ENCODE results near the gene PLA2G4A.

DNA sequence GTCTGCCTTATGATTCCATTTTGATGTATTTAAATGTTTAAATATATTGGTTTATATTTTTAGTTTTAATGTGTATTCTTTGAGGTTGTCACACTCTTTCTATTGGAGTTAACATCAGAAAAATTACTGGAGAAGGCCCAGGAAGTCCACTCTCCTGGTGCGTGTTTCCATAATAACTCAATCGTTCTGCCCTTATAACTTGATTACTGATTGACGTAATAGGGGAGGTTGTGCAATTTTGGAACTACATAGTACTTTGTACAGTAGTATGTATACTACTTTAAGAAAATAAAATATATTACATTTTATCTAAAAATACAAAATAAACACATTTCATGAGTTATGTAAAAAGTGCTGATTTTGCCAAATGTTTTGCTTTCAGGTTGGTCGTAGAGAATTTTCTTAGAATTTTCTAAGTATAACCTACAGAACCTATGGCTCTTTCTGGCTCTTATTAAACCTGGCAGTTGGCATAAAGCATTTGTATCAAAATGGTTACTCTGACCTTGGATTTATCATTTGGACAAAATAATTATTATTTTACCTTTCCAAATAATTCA, 5.7 kb downstream of the PLA2G4A start:
- TF ChIP-seq POLR2AphosphoS5 (IDR thresholded peaks at IDR 0.05): no peak
- TF ChIP-seq, protein P1, sequence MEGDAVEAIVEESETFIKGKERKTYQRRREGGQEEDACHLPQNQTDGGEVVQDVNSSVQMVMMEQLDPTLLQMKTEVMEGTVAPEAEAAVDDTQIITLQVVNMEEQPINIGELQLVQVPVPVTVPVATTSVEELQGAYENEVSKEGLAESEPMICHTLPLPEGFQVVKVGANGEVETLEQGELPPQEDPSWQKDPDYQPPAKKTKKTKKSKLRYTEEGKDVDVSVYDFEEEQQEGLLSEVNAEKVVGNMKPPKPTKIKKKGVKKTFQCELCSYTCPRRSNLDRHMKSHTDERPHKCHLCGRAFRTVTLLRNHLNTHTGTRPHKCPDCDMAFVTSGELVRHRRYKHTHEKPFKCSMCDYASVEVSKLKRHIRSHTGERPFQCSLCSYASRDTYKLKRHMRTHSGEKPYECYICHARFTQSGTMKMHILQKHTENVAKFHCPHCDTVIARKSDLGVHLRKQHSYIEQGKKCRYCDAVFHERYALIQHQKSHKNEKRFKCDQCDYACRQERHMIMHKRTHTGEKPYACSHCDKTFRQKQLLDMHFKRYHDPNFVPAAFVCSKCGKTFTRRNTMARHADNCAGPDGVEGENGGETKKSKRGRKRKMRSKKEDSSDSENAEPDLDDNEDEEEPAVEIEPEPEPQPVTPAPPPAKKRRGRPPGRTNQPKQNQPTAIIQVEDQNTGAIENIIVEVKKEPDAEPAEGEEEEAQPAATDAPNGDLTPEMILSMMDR (IDR thresholded peaks at IDR 0.05): no peak

Data from transverse colon (tissue), 4 donors.